Gastrocnemius medialis (tissue), 4 donors: ENCODE results near the gene BBOX1. TPM values are rescaled to one million over a fixed set of nuclear protein-coding genes. Genes with fewer than 3 reads are reported as not detected.

ENCODE experiments used
- ATAC-seq, 2 donors: fragments of 150-250 bp; one replicate each; pipeline ENCODE4 v1.9.1; 2016
- DNase-seq, 2 donors: peaks; one replicate each; pipeline ENCODE4 v3.0.0-alpha.2; 2019
- H3K27ac ChIP-seq, 4 donors: fragments of 200-600 bp; sonication (generic); 1 replicate in 1 of 4; 2 replicates in 3 of 4; pipeline ENCODE4 v1.5.1; 2016 to 2018; ENCODE audit warnings: mild to moderate bottlenecking in 2 of 4, moderate library complexity in 1 of 4
- H3K27me3 ChIP-seq, 3 donors: fragments of 200-600 bp; sonication (generic) in 2 of 3; 1 replicate in 1 of 3; 2 replicates in 2 of 3; pipeline versions ENCODE4 v1.5.1 to v1.6.0; 2016 to 2019; ENCODE audit warnings: mild to moderate bottlenecking in 1 of 3, moderate library complexity in 1 of 3
- H3K36me3 ChIP-seq, 2 donors: fragments of 200-600 bp; sonication (generic) in 1 of 2; one replicate each; pipeline ENCODE4 v1.5.1; 2017 to 2018
- H3K4me1 ChIP-seq, 2 donors: fragments of 200-600 bp; sonication (generic) in 1 of 2; one replicate each; pipeline ENCODE4 v1.5.1; 2016 to 2017; ENCODE audit warnings: mild to moderate bottlenecking in 2 of 2
- H3K4me3 ChIP-seq, 4 donors: fragments of 200-600 bp; sonication (generic) in 3 of 4; 1 replicate in 1 of 4; 2 replicates in 3 of 4; pipeline ENCODE4 v1.5.1; 2016 to 2019; ENCODE audit warnings: mild to moderate bottlenecking in 2 of 4
- H3K9me3 ChIP-seq, 3 donors: fragments of 200-600 bp; sonication (generic) in 2 of 3; 1 replicate in 1 of 3; 2 replicates in 2 of 3; pipeline ENCODE4 v1.5.1; 2016 to 2019
- CTCF ChIP-seq, 5 experiments: fragments of 450-650 bp in 3 of 5; fragments of 200-600 bp in 2 of 5; sonication (generic) in 2 of 5; IDR thresholded peaks in 4 of 5; conservative IDR thresholded peaks in 1 of 5; 1 replicate in 4 of 5; 2 replicates in 1 of 5; pipeline ENCODE4 v1.5.1; 2016 to 2019; ENCODE audit warnings: antibody characterized with exemption in 5 of 5, mild to moderate bottlenecking in 3 of 5, moderate library complexity in 3 of 5
- POLR2A ChIP-seq, 2 donors: fragments of 450-650 bp; IDR thresholded peaks; one replicate each; pipeline ENCODE4 v1.6.1; 2017; ENCODE audit warnings: antibody characterized with exemption in 2 of 2, mild to moderate bottlenecking in 2 of 2, moderate library complexity in 2 of 2
- in situ Hi-C, 4 donors: fragments of 200-750 bp; cut with MboI; loops; one replicate each; pipeline versions ENCODE4 v1.15.0 to v1.8.0; 2017; ENCODE audit warnings: low sequenced_read_pairs in 4 of 4
- intact Hi-C: fragments of 100-400 bp; cut with DNase I; formaldehyde crosslinking; loops from one replicate; pipeline ENCODE4 v1.15.1; 2023; ENCODE audit warnings: low total_unique reads
- total RNA-seq, 4 donors: library from RNA; depleted of rRNA; stranded (reverse); fragments of >200 nt; gene quantifications; one replicate each; pipeline versions ENCODE4 v1.1.0 to v1.2.3, GENCODE V29; 2016

The BBOX1 gene
- total RNA-seq, 4 donors from 2014 or later: 0.25 to 10.2 (median 0.65) TPM; not detected in 1

- Histone ChIP-seq H3K4me3 (no peak overlapping the region), H3K36me3 (no peaks in the 10 kb centered on the region), H3K27ac (no peak overlapping the region), H3K9me3 (no peaks in the 10 kb centered on the region), H3K4me1 (no peaks in the 10 kb centered on the region), H3K27me3 (no peaks in the 10 kb centered on the region)
- intact Hi-C loops (no loop called here), in situ Hi-C loops (no loop called here)
- DNase-seq: no peak
- ATAC-seq: no peak
- no peak for TF ChIP-seq CTCF (IDR thresholded peaks at IDR 0.05 in 4 of 5, conservative IDR thresholded peaks at IDR 0.05 in 1 of 5)
- no peak for TF ChIP-seq POLR2A (IDR thresholded peaks at IDR 0.05)
These were observed 36.5 kb upstream of the BBOX1 start for GRCh38 chr11:27004103-27004502.

- intact Hi-C loops (no loop called here), in situ Hi-C loops (no loop called here)
- Histone ChIP-seq H3K27me3 (no peaks in the 10 kb centered on the region), H3K27ac (no peak overlapping the region), H3K9me3 (no peaks in the 10 kb centered on the region), H3K36me3 (no peaks in the 10 kb centered on the region), H3K4me3 (no peak overlapping the region), H3K4me1 (no peaks in the 10 kb centered on the region)
- no peak for DNase-seq
- no peak for ATAC-seq
- no peak for TF ChIP-seq POLR2A (IDR thresholded peaks at IDR 0.05)
- no peak for TF ChIP-seq CTCF (IDR thresholded peaks at IDR 0.05 in 4 of 5, conservative IDR thresholded peaks at IDR 0.05 in 1 of 5)
These were observed 31.6 kb upstream of the BBOX1 start for GRCh38 chr11:27008811-27009535.

- TF ChIP-seq POLR2A (IDR thresholded peaks at IDR 0.05) (no peak), CTCF (IDR thresholded peaks at IDR 0.05 in 4 of 5, conservative IDR thresholded peaks at IDR 0.05 in 1 of 5) (no peak)
- intact Hi-C loops: no loop called here
These were observed 28.9 kb upstream of the BBOX1 start for GRCh38 chr11:27011560-27012233.

GRCh38 chr11:27012234-27012921 is 28.2 kb upstream of the BBOX1 start:
- Histone ChIP-seq H3K4me3 (no peak overlapping the region), H3K27ac (no peak overlapping the region), H3K36me3 (no peaks in the 10 kb centered on the region), H3K27me3 (no peaks in the 10 kb centered on the region), H3K9me3 (no peaks in the 10 kb centered on the region), H3K4me1 (no peaks in the 10 kb centered on the region)
- DNase-seq (no peak), ATAC-seq (no peak)
- in situ Hi-C loops: no loop called here
- intact Hi-C loops: no loop called here
- TF ChIP-seq POLR2A (IDR thresholded peaks at IDR 0.05) (no peak), CTCF (IDR thresholded peaks at IDR 0.05 in 4 of 5, conservative IDR thresholded peaks at IDR 0.05 in 1 of 5) (no peak)

More at GRCh38 chr11:27011560-27012233, 28.9 kb upstream of the BBOX1 start:
- in situ Hi-C loops: no loop called here
- Histone ChIP-seq H3K4me3 (no peak overlapping the region), H3K27ac (no peak overlapping the region), H3K4me1 (no peaks in the 10 kb centered on the region), H3K36me3 (no peaks in the 10 kb centered on the region), H3K9me3 (no peaks in the 10 kb centered on the region), H3K27me3 (no peaks in the 10 kb centered on the region)
- DNase-seq (no peak), ATAC-seq (no peak)
